Dedifferentiated amniotic fluid mesenchymal stem cell (primary cell): ENCODE data around the gene AREG.

Experiments used
- DNase-seq: peaks from one replicate; pipeline ENCODE4 v3.0.0-alpha.2; 2016; ENCODE audit errors: extremely low spot score

AREG gene

DNA sequence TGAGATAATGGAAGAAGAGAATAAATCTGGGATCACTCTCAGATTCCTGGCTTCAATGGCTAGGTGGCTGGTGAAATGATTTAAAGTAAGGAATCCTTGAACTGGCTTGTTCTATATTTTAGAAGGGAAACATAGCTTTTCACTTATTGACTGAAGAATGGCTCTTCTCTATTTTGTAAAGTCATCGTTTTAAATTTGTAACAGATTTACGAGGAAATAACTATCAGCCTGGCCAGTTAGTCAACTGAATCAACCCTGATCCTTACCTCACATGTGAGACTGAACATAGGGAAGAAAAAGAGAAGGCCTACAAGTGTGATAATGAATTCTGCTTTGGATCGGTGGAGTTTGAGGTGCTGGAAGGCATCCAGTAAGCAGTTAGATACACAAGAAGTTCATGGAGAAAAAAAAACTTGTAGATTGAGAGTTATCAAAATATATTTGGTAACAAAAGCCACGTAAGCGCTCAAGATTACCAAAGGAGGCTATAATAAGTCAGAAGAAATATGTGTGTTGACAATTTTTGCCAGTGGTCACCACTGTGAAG, 12.0 kb downstream of the AREG start:
- no peak for DNase-seq

DNA sequence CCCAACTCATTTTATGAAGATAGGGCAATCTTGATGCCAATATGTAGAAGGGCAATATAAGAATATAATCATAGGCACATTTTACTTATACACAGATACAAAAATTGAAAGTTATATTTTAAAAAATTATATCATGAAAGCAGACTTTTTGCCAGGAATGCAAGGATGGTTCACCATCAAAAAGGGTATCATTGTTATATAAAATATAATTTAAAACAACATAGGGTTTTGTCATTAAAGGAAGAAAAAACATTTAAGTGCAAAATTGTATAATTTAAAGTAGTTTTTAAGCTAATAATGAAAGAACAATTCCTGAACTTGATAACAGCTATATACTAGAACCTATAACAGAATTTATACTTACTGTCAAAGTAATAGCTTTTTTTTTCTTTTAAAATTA, 15.9 kb downstream of the AREG start:
- no peak for DNase-seq

DNA sequence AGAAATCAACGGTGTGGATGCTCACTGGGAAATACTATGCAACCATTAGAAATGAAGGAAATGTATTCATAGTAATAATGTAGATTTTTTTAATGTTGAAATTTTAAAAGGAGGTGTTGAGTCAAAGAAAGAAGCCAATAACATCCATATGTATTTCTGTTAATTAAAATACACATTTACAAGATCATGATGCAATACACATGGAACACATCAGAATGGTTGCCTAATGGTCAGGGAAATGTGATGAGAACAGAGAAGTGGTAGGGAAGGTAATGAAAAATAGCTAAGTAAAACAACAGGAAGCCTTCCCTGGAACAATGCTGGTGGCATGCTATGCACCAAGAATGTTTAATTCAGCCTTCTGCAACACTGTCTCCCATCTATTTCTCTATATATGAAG, 18.2 kb downstream of the AREG start:
- DNase-seq: no peak

DNA sequence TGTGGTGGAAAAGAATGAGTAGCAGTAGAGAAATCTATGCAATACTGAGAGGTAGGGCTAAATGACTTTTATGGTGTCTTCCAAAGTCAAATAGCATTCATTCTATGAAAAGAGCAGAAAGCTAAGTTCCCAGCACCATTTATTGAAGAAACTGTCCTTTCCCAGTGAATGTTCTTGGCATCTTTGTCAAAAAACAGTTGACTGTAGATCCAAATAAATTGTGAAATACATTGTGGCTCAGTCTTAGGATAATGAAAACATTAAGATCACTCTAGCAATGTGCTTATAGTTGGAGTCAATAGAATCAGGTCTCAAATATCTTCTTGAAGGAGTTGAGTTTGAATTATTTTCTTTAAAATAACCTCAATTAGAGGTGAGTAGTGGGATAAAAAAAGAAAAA, 19.4 kb downstream of the AREG start:
- no peak for DNase-seq

DNA sequence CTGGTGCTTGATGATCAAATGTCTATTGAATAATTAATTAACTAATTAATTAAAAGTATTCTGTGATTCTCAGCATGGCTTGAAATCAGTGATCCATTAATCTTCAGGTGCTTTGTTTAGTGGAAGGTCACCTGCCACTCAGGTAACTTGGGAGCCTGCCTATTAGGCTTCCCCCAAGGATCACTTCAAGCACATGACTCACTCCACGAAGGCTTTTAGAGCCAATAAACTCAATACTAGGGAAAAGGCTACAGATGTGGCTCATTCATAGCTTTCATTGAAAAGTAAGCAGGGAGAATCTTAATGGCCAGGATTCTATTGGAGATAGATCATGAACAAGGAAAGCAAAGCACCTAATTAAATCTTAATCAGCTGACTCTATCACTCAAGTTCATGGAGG, 21.3 kb downstream of the AREG start:
- no peak for DNase-seq

DNA sequence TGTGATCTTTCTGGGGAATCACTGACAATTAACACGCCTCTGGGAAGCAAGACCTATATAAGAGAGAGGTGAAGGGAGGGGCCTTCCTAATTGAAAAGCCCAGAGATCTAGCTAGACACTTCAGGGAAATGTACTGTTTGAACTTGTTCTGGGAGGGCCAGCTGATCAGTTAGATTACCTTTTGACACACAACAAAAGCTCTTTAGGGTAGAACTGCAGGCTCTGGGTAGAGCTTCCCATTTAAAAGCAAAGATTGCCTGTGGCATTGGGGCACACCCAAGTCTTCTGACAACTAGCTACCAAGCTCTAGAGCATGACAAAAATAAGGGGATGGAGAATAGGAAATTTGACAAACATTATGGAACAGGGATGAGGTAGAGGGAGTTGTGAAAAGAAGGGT, 26.3 kb downstream of the AREG start:
- no peak for DNase-seq

DNA sequence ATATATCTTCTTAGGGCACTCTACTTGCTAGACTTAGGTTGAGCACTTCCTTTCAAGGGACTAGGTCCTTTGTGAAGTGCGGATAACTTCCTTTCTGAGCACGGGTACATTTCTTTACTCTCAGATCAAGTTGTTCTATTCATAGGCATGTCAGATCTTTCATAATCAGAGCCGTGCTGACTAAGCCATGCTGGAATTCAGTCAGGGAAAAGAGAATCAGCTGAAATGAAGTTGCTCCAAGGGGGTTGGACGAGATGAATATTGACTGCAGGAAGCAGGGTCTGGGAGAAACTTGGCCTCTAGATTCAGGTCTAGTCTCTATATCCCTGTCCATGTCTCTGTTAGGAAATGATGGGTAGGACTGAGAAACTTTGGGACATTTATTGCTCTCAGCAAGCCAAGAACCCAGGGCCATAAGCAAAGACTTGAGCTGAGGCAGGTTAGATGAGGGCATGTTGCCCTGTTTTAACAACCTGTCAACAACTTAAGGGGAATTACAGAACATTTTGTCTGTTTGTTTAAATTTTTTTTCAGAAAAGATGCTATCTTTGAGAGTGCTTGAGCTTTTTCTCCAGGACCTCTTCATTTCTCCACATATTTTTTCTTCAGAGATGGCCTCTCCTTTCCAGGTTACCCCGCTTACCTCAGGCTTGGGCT, 28.3 kb downstream of the AREG start:
- peak; percentile 84 for DNase-seq

DNA sequence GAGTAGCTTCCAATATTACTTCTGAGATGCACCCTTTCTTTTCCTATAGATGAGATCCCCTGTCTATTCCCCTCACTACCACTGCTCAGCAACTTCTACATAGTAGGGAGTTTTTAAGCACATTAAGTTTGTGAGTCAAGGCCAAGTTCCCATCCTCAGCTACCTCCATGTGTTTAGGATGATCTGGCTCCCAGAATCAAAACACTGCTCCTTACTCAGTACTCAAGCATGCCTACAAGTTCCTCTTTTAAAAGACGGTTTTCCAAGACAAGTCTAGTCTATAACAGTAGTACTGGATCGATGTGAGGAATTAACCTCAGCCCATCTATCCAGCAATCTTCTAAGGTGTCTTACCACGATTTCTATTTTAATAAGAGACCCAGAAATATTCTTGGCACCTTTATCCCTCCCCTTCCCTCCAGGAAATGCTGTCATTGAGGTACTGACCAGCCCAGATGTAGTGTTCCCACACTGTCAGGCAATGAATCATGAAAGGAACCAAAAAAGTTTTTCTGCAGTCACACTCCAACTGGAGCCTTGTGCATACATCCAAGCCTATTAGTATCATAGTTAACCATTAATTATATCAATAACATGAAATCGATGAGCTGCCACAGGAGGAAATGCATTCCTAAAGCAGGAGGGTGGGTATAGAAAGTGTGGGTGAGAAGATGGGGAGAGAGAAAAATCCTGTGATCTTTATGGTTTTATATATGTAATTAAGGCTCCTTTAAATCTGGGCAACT, 29.6 kb downstream of the AREG start:
- no peak for DNase-seq

DNA sequence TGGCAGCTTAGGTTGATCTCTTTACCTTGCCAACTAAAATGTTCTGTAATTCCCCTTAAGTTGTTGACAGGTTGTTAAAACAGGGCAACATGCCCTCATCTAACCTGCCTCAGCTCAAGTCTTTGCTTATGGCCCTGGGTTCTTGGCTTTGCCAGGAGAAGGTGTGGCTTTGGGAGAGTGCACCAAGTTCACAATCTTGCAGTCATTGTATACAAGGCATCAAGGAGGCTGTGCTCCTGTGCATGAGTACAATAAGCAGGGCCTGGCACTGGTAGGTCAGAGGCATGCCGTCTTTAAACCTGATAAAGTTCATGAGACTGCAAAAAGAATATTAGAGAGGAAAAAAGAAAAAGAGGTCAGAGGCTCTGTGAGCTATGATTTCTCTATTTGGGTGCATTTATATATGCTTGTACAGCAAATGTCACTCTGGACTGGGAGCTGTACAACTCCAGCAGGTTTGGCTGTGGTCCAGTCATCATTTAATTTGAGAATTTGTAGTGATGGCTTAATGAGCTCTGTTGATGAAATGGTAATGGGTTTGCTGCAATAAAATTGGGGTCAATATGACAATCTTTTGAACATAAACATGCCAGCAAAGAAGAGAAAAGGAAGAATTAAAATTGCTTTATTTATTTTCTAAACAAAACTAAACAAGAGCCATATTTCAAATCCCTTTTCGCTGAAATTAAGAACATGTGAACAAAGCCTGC, 30.3 kb downstream of the AREG start:
- no peak for DNase-seq

DNA sequence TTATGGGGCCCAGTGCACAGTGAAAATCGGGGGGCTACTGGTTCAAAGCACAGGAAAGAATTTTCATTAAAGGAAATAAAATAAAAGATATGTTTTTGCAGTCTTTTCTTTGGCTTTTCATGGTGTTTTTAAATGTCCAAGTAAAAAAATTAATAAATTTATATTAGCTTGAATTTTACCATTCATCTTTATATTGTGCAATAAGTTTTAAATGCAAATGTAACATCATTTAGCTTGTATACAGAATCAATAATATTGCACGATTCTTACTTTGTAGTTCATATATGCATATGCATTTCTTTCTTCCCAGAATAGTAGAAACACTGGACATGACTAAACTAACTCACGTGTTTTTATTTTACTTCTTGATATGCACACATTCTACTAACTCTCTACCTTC, 31.0 kb downstream of the AREG start:
- DNase-seq: no peak

DNA sequence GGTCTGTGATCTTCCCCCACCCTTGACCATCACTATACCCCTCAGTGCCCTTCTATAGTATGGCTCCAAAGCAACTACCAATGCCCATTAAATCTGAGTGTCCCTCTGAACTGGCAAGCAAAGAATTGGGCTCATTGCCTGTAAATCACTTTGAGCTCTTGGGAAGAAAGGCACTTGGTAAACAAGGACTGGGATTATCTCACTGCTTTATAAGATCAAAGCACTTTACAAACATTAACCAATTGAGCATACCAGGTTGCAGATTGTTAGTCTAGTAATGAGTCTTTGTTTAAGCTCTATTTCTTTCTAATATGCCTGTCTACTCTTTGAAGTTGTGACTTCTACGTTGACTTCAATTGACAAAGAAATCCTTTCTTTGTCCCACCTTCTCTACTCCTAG, 34.1 kb downstream of the AREG start:
- no peak for DNase-seq

DNA sequence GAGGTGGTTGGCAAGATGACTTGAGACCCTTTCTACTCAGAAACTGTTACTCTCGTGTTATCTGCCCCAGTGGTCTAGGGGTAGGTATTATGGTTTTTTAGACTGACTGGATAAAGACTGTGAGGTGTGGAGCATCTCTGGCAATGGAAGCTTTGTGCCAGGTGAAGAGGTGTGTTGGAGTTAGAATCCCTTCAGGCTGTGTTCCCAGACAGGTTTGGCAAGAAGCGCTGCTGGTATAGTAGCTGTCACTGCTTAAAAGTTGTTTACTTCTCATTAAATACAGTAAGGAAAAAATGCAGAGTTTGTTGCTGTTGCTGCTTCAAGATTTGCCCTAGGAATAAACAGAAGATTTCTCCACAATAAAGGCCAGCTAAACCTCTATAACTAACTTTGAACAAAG, 35.3 kb downstream of the AREG start:
- no peak for DNase-seq

DNA sequence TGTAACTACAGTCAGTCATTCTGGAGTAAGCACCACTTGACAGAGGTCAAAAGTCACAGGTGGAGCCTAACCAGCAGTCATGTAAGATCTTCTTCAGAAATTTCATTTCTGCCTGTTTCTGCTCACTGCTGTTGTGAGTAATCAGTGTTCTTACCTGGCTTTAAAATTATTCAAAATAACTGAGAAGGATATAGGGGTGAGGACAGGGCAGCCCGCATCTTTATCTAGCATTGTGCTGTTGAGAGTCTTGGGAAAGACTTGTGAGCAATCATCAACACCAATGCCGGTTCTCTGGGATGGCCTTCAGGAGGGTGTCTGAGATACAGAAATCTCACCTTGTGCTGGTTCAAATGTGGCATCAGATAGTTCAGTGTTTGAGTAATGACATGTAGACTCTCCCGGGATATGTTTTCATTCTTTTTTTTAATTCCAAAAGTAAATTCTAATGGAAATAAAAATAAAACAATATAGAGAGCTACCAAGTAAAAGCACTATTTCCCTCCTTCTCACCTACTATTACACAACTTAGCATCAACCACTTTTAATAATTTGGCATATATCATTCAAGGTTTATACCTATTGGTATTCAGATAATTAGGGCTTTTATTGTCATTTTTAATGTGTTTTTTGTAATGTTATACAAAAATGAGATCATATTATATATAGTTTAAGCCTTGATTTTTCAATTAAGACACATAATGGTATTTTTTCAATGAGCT, 37.1 kb downstream of the AREG start:
- DNase-seq: no peak

DNA sequence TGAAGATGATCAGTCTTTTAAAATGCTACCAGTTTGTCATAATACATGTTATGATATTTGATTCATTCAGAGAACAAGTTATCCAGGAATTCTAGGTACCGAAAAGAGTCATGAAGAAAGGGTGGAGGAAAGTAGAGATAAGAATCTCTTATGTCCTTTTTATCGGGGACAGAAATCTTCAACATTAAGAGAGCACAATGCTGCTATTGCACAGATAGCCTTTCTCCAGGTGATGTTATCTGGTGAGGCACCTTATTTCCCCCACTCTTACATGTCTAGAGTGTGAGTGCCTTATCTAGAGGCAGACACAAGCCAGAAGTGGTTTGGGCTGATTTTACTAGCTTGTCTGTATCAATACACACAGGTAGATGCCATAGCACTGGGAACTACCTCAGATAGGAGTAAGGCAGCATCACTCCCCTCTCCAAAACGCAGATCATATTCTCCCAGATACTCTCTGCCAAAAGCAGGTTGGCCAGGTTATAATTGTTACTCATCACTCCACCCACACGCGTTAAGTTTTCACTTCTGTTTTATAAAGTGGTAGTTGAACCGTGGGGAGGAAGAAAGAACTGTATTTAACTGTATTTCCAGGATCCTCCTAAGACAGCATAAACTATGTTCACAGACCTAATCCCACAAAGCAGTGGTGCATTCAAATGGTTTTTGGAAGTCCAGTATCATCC, 38.4 kb downstream of the AREG start:
- DNase-seq: no peak

DNA sequence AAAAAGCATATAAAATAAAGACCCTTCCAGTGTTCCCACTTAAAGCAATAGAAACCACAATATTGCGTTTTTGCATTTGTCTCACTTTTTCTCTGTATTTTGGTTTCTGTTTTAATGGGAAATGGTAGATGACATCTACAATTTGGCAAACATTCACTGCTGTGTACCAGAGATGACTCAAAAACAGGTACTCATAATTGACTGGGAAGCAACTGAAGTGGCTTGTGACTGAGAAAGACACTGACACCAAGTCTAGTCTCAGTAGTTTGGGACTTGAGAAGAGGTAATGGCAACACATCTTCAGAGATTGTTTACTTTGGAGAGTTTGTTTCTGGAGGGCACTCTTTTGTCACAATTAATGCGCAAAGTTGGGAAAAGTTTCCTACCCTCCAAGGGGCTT, 42.0 kb downstream of the AREG start:
- DNase-seq: no peak

DNA sequence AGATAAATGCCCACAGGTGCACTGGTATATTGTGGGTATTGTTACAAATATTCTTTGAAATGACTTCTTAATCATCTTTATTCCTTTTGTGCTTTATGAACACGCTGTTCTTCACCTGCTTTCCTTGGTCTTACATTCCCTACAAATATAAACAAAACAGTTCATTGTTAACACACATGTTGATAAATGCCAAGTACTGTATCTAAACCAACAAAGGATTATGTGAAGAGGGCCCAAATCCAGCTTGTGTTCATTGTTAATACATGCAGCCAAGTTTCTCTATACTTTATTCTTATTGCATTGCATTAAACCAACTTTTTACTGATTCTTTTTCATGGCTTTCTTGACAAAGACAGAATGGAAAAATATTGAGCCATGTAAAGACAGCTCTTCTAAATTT, 42.8 kb downstream of the AREG start:
- DNase-seq: no peak

DNA sequence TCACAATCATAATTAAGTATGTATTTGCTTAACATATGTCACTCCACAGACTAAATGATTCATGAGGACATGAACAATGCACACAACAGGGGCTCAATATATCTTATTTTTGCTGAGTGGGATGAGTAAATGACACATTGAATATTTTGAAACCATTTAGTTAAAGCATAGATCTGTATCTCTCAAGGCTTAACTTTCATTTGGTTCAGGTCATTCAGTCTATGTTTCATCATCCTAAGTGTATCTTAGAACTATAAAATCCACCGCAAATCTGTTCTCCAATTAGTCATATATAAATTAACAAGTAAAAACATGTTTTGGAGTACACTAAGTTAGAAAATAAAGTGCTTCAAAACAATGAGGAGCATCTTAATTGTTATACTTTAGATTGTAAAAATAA, 45.8 kb downstream of the AREG start:
- no peak for DNase-seq

DNA sequence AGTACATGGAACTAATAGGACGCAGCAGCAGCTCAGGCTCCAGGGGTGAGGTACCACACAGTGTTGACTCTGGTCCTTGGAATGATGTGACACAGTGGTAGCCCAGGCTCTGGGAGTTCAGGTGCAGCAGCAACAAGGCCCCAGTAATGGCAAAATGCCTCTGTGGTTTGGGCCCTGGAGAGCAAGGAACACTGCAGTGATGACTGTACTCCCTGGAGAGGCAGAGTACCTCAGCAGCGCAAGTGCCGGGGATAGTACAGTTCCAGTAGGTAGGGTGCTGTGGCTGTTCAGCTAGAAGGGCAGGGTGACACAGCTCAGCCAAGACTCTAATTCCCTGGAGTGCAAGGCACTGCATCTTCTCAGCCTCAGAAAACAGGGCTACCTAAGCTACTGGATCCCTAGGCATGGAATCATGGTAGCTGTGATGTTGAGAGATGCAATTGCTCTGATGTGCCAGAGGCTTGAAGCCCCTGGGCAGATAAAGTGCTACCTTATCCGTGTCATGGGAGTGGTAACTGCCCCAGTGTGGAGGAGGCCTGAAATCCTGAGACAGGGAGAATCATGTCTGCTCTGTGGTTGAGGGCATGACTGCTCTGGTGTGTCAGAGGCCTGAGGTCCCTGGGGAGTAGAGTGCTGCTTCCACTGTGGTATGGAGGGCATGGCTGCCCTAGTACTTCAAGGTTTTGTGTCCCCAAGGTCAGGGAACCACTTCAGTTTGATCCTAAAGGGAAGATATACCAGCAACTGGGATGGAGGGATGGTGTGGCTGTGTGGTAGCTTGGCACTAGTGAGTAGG, 55.2 kb downstream of the AREG start:
- no peak for DNase-seq

DNA sequence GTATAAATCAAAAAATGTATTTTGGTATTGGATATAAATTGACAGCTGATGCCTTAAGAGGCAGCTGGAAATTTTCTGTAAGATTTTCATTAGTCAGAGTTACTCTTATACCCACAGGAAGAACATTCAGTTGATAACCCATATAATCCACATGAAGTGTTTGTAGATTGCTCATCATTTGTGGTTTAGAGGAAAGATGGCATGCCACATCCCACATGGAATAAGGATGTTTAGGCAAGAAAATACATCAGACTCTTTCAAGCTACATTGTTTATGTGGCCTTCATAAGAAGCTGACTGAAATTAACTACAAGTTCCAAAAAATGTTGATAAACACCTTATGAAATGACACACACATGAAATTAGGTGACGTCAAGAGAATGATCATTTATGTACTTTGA, 56.6 kb downstream of the AREG start:
- peak; percentile 41 for DNase-seq

DNA sequence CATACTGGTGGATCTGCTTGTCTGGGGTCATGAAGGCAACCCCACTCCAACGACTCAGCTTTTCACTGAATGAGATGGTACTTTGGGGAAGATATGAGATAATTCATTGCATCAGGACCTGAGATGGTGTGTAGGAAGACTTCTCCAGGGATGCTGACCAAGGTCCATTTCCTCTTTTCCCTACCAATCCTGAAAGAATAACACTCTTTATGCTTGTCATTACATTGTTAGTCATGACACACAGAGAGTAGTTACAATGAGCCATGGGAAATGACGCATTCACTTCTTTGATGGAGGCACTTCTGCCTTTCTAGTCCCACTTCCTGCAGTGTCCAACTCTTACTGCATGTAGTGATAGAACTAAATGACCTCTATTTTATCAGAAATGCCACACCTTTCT, 58.6 kb downstream of the AREG start:
- DNase-seq: no peak

DNA sequence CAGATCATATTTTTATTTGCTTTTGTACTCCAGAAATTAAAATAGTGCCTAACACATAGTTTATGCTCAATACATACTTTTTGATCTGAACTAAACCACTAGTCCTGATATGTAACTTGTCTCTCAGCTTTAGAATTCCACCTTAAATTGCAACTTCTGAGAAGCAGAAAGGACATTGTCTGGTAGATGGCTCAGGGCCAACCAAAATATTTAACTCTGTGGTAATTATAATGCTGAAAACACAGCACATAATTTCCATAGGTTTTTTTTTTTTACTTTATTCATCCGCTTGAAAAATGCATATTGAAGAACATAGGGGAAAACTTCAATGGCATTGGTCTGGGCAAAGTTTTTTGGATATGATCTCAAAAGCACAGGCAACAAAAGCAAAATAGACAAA, 59.3 kb downstream of the AREG start:
- DNase-seq: no peak
